ENCODE data around the gene SMYD2.
A peak's percentile ranks its signal among the peaks of the same experiment; 100 is the strongest.

GRCh38 chr1:214271174-214271858, 9.6 kb upstream of the SMYD2 start:
- TF ChIP-seq POLR2AphosphoS5 (IDR thresholded peaks at IDR 0.05; ENCODE audit: low read depth): no peak
- TF ChIP-seq, protein P1, sequence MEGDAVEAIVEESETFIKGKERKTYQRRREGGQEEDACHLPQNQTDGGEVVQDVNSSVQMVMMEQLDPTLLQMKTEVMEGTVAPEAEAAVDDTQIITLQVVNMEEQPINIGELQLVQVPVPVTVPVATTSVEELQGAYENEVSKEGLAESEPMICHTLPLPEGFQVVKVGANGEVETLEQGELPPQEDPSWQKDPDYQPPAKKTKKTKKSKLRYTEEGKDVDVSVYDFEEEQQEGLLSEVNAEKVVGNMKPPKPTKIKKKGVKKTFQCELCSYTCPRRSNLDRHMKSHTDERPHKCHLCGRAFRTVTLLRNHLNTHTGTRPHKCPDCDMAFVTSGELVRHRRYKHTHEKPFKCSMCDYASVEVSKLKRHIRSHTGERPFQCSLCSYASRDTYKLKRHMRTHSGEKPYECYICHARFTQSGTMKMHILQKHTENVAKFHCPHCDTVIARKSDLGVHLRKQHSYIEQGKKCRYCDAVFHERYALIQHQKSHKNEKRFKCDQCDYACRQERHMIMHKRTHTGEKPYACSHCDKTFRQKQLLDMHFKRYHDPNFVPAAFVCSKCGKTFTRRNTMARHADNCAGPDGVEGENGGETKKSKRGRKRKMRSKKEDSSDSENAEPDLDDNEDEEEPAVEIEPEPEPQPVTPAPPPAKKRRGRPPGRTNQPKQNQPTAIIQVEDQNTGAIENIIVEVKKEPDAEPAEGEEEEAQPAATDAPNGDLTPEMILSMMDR (conservative IDR thresholded peaks at IDR 0.05; ENCODE audit: low read depth in 2 of 2): peak; percentile 34 to 68
- TF ChIP-seq, protein P2, sequence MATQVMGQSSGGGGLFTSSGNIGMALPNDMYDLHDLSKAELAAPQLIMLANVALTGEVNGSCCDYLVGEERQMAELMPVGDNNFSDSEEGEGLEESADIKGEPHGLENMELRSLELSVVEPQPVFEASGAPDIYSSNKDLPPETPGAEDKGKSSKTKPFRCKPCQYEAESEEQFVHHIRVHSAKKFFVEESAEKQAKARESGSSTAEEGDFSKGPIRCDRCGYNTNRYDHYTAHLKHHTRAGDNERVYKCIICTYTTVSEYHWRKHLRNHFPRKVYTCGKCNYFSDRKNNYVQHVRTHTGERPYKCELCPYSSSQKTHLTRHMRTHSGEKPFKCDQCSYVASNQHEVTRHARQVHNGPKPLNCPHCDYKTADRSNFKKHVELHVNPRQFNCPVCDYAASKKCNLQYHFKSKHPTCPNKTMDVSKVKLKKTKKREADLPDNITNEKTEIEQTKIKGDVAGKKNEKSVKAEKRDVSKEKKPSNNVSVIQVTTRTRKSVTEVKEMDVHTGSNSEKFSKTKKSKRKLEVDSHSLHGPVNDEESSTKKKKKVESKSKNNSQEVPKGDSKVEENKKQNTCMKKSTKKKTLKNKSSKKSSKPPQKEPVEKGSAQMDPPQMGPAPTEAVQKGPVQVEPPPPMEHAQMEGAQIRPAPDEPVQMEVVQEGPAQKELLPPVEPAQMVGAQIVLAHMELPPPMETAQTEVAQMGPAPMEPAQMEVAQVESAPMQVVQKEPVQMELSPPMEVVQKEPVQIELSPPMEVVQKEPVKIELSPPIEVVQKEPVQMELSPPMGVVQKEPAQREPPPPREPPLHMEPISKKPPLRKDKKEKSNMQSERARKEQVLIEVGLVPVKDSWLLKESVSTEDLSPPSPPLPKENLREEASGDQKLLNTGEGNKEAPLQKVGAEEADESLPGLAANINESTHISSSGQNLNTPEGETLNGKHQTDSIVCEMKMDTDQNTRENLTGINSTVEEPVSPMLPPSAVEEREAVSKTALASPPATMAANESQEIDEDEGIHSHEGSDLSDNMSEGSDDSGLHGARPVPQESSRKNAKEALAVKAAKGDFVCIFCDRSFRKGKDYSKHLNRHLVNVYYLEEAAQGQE (IDR thresholded peaks at IDR 0.05; ENCODE audit: unreplicated experiment): no peak
- TF ChIP-seq EZH2 (IDR thresholded peaks at IDR 0.05; ENCODE audit: low read depth, unreplicated experiment): no peak
- no peak for TF ChIP-seq NANOG (IDR thresholded peaks at IDR 0.05; ENCODE audit: borderline replicate concordance)
- no peak for TF ChIP-seq CREB1 (CRISPR knock-in tag; IDR thresholded peaks at IDR 0.05; ENCODE audit: low read depth)

All from GM23338 (cell line).